K562 (cell line): ENCODE results near the gene FAM167B. TPM values are rescaled to one million over a fixed set of nuclear protein-coding genes. Genes with fewer than 3 reads are reported as not detected.
A peak's percentile ranks its signal among the peaks of the same experiment; 100 is the strongest.

Experiments used
- ARID1B ChIP-seq: fragments of 450-650 bp; IDR thresholded peaks from 2 replicates; pipeline ENCODE4 v1.6.1; 2016; ENCODE audit warnings: antibody characterized with exemption, mild to moderate bottlenecking, inconsistent platforms
- CEBPG ChIP-seq, 3 experiments: fragments of 200-800 bp in 1 of 3; sonication (Bioruptor generic) in 1 of 3; sonication (generic) in 1 of 3; formaldehyde crosslinking in 1 of 3; IDR thresholded peaks in 2 of 3; conservative IDR thresholded peaks in 1 of 3; 2 replicates each; pipeline versions ENCODE4 v1.6.1 to v1.8.0; 2016 to 2022; ENCODE audit warnings: missing compliant biosample characterization in 2 of 3, missing genetic modification characterization in 2 of 3, mild to moderate bottlenecking in 1 of 3, missing genetic modification reagents in 1 of 3
- FIP1L1 ChIP-seq: fragments of 200-400 bp; formaldehyde crosslinking; IDR thresholded peaks from 2 replicates; pipeline ENCODE4 v1.6.1; 2018; ENCODE audit warnings: mild to moderate bottlenecking, low read depth, low read length; ENCODE audit not compliant: poor library complexity, severe bottlenecking
- FOXJ3 ChIP-seq: sonication (generic); formaldehyde crosslinking; IDR thresholded peaks from 2 replicates; pipeline ENCODE4 v1.4.0; 2020; ENCODE audit warnings: mild to moderate bottlenecking, missing genetic modification reagents
- HLTF ChIP-seq: fragments of 450-650 bp; IDR thresholded peaks from 2 replicates; pipeline ENCODE4 v1.6.1; 2016
- KLF13 ChIP-seq: fragments of 450-650 bp; IDR thresholded peaks from 2 replicates; pipeline ENCODE4 v1.6.1; 2016; ENCODE audit warnings: missing genetic modification characterization, low read depth, mild to moderate bottlenecking, missing compliant biosample characterization, moderate library complexity, borderline replicate concordance
- L3MBTL2 ChIP-seq: fragments of 450-650 bp; IDR thresholded peaks from 2 replicates; pipeline ENCODE4 v1.6.1; 2016; ENCODE audit warnings: mild to moderate bottlenecking, moderate library complexity
- MXI1 ChIP-seq: IDR thresholded peaks from 2 replicates; pipeline ENCODE4 v1.6.1; 2011; ENCODE audit warnings: low read depth, mild to moderate bottlenecking, improper control_type of control experiment, low read length
- NR4A1 ChIP-seq, 2 experiments: fragments of 250-450 bp in 1 of 2; fragments of 450-650 bp in 1 of 2; sonication (Bioruptor Pico) in 1 of 2; IDR thresholded peaks; 2 replicates each; pipeline versions ENCODE4 v1.4.0 to v1.6.1; 2016 to 2020; ENCODE audit warnings: mild to moderate bottlenecking in 2 of 2, missing compliant biosample characterization in 1 of 2, missing genetic modification characterization in 1 of 2, moderate library complexity in 1 of 2
- PHTF2 ChIP-seq: fragments of 250-450 bp; sonication (Bioruptor Pico); IDR thresholded peaks from 2 replicates; pipeline ENCODE4 v1.5.0; 2021; ENCODE audit warnings: mild to moderate bottlenecking
- PKNOX1 ChIP-seq: fragments of 450-650 bp; IDR thresholded peaks from 2 replicates; pipeline ENCODE4 v1.6.1; 2016
- RBM34 ChIP-seq: fragments of 200-400 bp; formaldehyde crosslinking; IDR thresholded peaks from 2 replicates; pipeline ENCODE4 v1.6.1; 2018; ENCODE audit warnings: low read length, borderline replicate concordance; ENCODE audit not compliant: insufficient read depth
- RBM39 ChIP-seq: fragments of 200-400 bp; formaldehyde crosslinking; optimal IDR thresholded peaks from 2 replicates; pipeline ENCODE3; 2018; ENCODE audit warnings: low read depth, low read length
- SAP30 ChIP-seq: fragments of 200-600 bp; sonication (generic); IDR thresholded peaks from 2 replicates; pipeline ENCODE4 v1.6.1; 2012; ENCODE audit warnings: borderline replicate concordance, low read depth, mild to moderate bottlenecking, moderate library complexity, low read length, control low read depth, inconsistent platforms; ENCODE audit not compliant: insufficient read depth, poor library complexity, severe bottlenecking
- TARDBP ChIP-seq: fragments of 450-650 bp; IDR thresholded peaks from 2 replicates; pipeline ENCODE4 v1.6.1; 2016
- ZNF609 ChIP-seq: sonication (generic); formaldehyde crosslinking; IDR thresholded peaks from 2 replicates; pipeline ENCODE4 v1.8.1; 2023; ENCODE audit warnings: missing genetic modification reagents, mild to moderate bottlenecking, borderline replicate concordance
- ZNF830 ChIP-seq: fragments of 250-450 bp; sonication (Bioruptor Pico); IDR thresholded peaks from 2 replicates; pipeline ENCODE4 v1.5.0; 2021; ENCODE audit warnings: mild to moderate bottlenecking
- polyA plus RNA-seq, 8 experiments: library from polyadenylated mRNA; depleted of rRNA in 4 of 8; stranded (reverse) in 5 of 8; unstranded in 3 of 8; fragments of >200 nt; fragmentation: Nextera tagmentation in 2 of 8; fragmentation: Illumina TruSeq in 1 of 8; extraction: Ambion mirVana in 2 of 8; extraction: Trizol in 1 of 8; gene quantifications; 2 replicates each; pipeline versions ENCODE4 v1.2.1 to v1.2.3, GENCODE V29; 2011 to 2014; ENCODE audit warnings: inconsistent platforms in 1 of 8, missing spikeins in 1 of 8
- total RNA-seq, 7 experiments: library from RNA; depleted of rRNA in 6 of 7; stranded (reverse); fragments of >200 nt in 6 of 7; fragmentation: Illumina TruSeq in 2 of 7; extraction: Trizol in 2 of 7; gene quantifications; 2 replicates each; pipeline versions ENCODE4 v1.2.1 to v1.2.3, GENCODE V29; 2011 to 2021; ENCODE audit warnings: low replicate concordance in 1 of 7
- TF ChIP-seq, protein P1 (sequence below): fragments of 450-650 bp; formaldehyde crosslinking; IDR thresholded peaks from 2 replicates; pipeline ENCODE4 v1.4.0; 2020; ENCODE audit warnings: mild to moderate bottlenecking
- TF ChIP-seq, protein P2 (sequence below): fragments of 450-650 bp; IDR thresholded peaks from 2 replicates; pipeline ENCODE4 v1.6.1; 2016; ENCODE audit warnings: low read depth, mild to moderate bottlenecking, moderate library complexity

The FAM167B gene
- total and polyA plus RNA-seq, 9 of the 15 experiments (the other 6 are each of a cell fraction or from before 2014, with no cell fraction given), result not detected

- TF ChIP-seq TARDBP (peak; percentile 62; the same call in 1 of the 2 replicates), FIP1L1 (peak; percentile 27), SAP30 (no peak), KLF13 (no peak), RBM39 (no peak), RBM34 (no peak), CEBPG (CRISPR knock-in tag; IDR thresholded peaks at IDR 0.05) (no peak), CEBPG (tag; conservative IDR thresholded peaks at IDR 0.05 in 1 of 2, IDR thresholded peaks at IDR 0.05 in 1 of 2) (no peak), FOXJ3 (no peak), PHTF2 (CRISPR knock-in tag) (no peak), PKNOX1 (peak; percentile 5; the same call in 1 of the 2 replicates), HLTF (peak; percentile 89; the same call in 1 of the 2 replicates), NR4A1 (CRISPR knock-in tag; IDR thresholded peaks at IDR 0.05) (no peak), NR4A1 (tag; IDR thresholded peaks at IDR 0.05) (no peak), ZNF830 (CRISPR knock-in tag) (peak; percentile 84; the same call in 1 of the 2 replicates), ZNF609 (CRISPR knock-in tag) (no peak), L3MBTL2 (peak; percentile 54), ARID1B (peak; percentile 51), MXI1 (no peak)
- TF ChIP-seq, protein P1, sequence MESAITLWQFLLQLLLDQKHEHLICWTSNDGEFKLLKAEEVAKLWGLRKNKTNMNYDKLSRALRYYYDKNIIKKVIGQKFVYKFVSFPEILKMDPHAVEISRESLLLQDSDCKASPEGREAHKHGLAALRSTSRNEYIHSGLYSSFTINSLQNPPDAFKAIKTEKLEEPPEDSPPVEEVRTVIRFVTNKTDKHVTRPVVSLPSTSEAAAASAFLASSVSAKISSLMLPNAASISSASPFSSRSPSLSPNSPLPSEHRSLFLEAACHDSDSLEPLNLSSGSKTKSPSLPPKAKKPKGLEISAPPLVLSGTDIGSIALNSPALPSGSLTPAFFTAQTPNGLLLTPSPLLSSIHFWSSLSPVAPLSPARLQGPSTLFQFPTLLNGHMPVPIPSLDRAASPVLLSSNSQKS (CRISPR knock-in tag), result no peak
- TF ChIP-seq, protein P2, sequence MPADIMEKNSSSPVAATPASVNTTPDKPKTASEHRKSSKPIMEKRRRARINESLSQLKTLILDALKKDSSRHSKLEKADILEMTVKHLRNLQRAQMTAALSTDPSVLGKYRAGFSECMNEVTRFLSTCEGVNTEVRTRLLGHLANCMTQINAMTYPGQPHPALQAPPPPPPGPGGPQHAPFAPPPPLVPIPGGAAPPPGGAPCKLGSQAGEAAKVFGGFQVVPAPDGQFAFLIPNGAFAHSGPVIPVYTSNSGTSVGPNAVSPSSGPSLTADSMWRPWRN, result no peak
Observed at GRCh38 chr1:32247983-32248889, 1.2 kb downstream of the FAM167B start (continued).
